GM20431 (cell line): ENCODE results near the gene BSCL2.
"Not testable (repeated sequence)": the region's sequence is repeated elsewhere in the genome, so short reads cannot be mapped to it uniquely, and the experiment has no call there.

ENCODE experiments used
- in situ Hi-C: fragments of 300-500 bp; cut with MseI, MboI; formaldehyde crosslinking; loops from one replicate; pipeline ENCODE4 v1.15.0; 2020; ENCODE audit warnings: low sequenced_read_pairs; ENCODE audit not compliant: unreplicated experiment

The BSCL2 gene

DNA sequence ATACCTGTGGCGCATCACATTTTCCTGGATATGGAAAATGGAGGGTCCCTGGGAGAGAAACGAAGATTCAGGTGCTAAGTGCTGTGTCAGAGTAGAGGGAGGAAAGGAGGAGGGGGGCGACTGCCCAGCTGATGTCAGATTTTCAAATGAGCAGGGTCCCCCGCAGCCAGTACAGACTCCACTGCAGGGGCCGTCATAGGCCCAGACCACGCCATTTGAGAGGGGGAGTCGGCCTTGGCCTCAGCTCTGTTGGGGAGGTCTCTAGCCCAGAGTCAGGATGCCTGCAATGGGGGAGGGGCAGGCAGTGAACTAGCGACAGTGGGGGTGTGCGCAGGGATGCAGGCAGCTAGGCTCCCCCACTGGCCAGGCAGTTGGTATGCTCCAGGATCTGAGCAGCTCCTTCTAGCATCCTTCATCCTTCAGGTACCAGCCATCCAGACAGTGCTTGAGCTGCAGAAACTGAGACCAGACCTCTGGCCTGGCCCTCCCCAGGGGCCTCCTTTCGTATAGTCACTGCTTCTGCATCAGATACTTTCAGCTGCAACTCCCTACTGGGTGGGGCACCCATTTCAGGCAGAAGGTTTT, at the start of gene BSCL2, which contains the start of gene GNG3:
Gene BSCL2, minus strand, starts transcription at position 148 of the 585 bp plus-strand sequence. CDS start 229 bp downstream, outside the sequence.
Gene GNG3, plus strand, starts transcription at position 400 of the 585 bp plus-strand sequence. CDS start 620 bp downstream, outside the sequence.
- in situ Hi-C loops: no loop called here

DNA sequence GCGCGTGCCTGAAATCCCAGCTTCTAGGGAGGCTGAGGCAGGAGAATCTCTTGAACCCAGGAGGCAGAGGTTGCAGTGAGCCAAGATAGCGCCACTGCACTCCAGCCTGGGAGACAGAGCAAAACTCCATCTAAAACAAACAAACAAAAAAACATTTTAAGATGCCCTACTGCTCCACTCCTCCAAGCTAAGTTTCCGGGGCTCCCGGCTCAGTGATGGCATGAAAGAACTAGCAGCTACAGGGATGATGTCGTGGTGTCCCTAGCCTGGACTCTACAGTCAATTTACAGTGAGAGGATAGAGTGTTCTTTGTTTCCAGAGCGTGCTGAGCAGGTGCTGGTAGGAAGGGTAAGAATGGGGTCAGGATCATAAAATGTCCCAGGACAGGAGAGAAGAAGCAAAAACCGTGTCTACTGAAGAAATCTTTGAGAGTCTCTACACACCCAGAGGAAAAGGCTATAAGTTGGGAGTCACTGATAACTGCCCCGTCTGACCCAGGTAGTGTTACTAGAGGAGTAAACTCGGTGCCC, 47.9 kb upstream of the BSCL2 start:
- in situ Hi-C loops: no loop called here

DNA sequence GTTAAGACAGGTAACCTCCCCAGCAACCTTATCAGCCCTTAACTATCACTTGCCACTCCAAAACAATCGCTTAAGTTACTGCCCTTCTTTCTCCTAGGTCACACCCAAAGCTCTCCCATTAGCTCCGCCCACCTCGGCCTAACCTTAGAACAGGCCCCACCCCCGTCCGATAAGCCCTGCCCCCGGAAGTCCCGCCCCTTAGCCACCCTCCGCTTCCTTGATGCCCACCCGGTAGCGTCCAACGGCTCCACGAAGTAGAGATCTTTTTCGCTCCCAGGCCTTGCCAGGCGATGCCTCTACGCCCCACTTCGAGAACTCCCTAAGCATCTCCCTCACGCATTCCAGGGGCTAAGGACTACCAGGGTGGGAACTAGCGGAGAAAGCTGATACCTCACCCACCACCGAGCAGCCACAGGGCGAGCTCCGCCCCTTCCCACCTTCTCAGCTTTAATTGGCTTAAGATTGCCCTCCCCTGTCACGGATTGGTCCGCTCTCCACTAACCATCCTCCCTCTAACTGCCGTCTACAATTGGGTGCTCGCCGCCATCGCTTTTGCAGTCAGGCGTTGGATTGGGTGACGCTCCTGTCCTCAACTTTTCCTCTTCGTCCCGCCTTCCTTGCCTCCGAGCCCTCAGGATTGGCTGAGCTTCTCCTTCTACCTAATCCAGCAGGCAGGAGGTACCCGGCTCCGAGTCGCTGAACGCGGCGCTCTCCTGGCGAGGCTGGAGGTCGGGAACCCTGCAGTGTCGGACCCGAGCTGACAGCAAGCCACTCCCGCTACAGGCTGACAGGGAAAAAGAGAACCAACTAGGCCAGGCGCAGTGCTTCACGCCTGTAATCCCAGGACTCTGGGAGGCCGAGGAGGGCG, 46.7 kb upstream of the BSCL2 start, which contains the start of gene ZBTB3:
Gene ZBTB3, minus strand, starts transcription at position 425 of the 868 bp plus-strand sequence. CDS start 496 bp downstream, outside the sequence.
- in situ Hi-C loops: no loop called here

DNA sequence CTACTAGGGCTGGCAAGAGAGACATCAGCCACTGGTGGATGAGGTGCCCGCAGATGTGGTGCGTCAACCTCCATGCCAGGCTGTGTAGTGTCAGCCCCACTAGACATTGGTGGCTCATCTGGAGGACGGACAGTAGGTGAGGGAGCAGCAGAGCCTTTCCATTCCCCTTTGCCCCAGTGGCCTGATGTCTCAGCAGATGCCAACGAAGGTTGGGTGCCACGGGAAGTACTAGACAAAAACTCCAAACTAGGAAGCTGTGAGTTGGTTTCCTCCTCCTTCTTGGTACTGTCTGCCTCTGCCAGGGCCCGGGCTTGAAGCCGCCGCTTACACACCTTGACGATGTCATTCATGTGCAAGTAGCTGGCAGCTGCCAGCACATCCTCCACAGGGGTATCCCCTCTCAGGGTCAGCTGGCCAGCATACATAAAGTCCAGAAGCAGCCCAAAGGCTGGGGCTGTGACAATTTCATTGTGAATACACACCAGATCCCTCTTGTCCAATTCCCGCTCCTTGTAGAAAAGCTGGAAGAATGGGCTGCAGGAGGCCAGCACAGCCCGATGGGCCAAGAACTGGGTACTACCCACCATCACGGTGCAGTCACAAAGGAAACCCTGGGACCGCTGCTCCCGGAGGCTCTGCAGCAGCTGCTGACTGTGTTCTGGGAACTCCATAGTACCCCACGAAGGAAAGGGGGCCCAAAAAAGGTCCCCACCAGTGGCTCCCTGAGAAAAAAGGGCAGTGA, 45.9 kb upstream of the BSCL2 start:
- in situ Hi-C loops: no loop called here

DNA sequence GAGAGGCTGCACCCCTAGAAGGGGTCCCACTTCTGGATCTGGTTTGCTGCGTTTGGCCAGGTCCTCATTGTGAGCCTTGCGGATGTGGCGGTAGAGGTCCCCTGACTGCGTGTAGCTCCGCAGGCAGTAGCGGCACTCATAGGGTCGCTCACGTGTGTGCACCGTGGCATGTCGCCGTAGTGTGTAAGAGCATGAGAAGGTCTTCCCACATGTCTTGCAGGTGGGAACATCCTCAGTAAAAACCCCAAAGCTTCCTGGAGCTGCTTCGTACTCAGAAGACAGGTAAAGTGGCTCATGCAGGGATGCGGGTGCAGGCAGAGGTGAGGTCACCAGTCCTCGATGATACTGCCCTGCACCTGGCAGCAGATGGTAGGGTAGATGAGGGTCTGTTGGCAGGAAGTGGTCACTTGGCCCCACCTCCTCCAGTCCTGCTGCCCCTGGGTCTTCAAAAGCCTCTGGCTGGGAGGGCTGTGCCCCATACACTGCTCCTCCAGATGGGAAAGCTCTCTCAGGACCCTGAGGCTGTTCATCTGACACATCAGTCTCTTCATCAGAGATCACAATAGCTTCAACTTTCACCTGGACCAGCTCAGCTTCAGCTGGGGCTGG, 45.1 kb upstream of the BSCL2 start:
- in situ Hi-C loops: no loop called here

DNA sequence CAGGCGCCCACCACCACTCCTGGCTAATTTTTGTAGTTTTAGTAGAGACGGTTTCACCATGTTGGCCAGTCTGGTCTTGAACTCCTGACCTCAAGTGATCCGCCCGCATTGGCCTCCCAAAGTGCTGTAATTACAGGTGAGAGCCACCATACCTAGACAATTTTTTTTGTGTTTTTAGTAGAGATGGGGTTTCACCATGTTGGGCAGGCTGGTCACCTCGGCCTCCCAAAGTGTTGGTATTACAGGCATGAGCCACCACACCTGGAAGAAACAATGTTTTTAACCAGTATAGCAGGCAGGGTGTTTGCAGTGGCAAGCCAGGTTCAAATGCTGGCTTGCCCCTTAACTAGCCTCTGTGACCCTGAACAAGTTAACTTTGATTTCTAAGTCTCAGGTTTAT, 42.7 kb upstream of the BSCL2 start:
- in situ Hi-C loops: not testable (repeated sequence)

DNA sequence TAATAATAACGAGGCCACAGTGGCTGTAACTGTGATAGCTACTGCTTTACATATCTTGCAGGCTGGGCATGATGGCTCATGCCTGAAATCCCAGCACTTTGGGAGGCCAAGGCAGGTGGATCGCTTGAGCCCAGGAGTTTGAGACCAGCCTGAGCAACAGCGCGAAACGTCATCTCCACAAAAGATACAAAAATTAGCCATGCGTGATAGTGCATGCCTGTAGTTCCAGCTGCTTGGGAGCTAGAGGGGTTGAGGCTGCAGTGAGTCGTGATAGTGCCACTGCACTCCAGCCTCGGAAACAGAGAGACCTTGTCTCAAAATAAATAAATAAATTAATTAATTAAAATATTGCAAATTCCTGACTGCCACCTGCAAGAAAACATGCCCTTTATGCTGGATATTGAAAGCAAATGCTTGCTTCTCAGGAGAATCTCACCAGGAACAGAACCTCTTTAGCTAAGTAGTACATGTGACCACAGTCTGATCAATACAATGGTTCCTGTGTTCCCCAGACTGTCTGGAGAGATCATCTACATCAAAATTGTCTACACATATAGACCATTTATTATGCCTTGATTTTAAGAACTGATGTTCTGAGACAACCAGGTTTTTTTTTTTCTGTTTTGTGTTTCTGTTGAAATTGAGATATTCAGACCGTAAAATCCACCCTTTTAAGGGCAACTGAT, 40.4 kb upstream of the BSCL2 start:
- in situ Hi-C loops: no loop called here

DNA sequence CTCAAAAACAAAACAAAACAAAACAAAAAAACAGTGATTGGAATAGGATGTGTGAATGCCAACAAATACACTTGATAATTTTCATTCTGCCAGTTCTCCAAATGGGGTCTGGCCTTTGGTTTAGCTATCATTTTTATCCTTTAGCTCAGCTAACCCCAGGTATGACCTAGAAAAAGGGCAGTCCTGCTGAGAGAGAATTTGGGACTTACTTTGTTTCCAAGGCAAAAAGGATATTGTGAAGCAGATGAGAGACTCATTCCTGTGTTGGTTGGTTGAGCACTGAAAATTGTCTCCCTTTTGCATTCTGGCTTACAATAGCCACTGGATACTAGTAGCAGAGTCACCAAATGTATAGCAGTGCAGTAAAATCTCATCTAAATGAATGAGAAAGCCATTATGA, 30.0 kb upstream of the BSCL2 start:
- in situ Hi-C loops: no loop called here

DNA sequence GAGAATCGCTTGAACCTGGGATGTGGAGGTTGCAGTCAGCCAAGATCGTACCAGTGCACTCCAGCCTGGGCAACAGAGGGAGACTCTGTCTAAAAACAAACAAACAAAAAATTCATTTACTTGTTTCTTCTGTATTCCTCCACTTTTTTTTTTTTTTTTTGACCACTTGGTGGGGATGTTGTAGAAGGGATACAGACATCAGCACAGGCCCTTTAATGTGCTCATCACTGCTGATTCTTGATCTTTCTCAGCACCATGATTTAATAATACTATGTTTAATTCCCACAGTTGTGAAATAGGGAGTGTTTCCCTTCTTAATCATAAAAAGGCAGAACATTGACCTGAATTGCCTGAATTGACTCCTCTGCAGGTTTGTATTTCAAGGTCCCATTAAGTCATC, 25.6 kb upstream of the BSCL2 start:
- in situ Hi-C loops: no loop called here

DNA sequence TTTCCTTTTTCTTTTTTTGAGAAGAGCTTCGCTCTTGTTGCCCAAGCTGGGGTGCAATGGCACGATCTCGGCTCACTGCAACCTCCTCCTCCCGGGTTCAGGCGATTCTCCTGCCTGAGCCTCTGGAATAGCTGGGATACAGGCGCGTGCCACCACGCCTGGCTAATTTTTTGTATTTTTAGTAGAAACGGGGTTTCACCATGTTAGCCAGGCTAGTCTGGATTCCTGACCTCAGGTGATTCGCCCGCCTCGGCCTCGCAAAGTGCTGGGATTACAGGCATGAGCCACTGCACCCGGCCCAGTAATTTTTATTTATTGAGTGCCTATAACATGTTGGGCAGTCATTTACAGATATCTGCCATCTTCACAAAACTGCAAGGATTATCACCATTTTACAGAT, 22.9 kb upstream of the BSCL2 start:
- in situ Hi-C loops: not testable (repeated sequence)

DNA sequence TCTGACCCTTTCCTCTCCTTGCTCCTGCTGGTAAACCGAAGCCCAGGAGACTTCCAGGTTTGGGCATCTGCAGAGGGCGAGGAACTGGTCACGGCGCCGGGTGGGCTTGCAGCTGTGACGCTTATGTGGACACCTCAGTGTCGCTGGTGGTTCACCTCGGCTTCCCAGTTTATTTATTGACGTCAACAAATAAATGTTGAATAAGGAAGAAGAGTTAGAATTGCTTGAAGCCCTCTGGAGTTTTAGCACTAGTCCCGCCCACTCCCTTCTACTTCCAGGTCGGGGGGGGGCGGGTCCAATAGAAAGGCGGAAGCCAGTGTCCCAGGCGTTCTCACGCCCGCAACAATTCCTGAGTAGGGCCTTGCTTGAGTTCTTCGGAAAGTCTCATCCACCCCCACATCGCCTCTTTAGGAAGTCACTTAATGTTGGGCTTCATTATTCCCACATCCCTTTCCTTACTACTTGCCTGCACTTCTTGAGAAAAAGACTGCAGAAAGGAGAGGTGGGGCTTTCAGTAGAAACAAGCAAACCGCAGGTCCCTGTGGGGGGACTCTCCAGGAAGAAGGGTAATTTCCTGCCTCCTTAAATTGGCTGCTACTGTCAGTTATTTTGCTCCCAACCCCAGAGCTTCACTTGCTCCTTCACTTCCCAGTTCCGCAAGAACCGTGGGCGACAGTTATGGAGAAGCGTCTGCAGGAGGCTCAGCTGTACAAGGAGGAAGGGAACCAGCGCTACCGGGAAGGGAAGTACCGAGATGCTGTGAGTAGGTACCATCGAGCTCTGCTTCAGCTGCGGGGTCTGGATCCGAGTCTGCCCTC, 21.2 kb upstream of the BSCL2 start, which contains the start of gene TTC9C:
Gene TTC9C, plus strand, starts transcription at position 316 of the 818 bp plus-strand sequence. Its CDS starts 363 bp downstream, at position 679.
- in situ Hi-C loops: no loop called here

DNA sequence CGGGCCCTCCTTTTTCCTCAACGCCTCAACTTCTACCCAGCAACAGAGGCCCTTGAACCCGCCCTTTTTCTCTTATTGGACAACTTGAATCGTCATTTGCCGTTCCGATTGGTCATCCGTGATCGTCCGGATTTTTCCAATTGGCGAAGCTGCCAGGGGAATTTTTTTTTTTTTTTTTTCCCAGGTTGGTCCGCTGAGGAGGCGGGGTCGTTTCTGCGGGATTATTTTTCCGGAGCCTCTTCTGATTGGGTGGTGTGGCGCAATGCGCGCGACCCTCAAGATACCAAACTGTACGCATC, 20.6 kb upstream of the BSCL2 start:
- in situ Hi-C loops: no loop called here

DNA sequence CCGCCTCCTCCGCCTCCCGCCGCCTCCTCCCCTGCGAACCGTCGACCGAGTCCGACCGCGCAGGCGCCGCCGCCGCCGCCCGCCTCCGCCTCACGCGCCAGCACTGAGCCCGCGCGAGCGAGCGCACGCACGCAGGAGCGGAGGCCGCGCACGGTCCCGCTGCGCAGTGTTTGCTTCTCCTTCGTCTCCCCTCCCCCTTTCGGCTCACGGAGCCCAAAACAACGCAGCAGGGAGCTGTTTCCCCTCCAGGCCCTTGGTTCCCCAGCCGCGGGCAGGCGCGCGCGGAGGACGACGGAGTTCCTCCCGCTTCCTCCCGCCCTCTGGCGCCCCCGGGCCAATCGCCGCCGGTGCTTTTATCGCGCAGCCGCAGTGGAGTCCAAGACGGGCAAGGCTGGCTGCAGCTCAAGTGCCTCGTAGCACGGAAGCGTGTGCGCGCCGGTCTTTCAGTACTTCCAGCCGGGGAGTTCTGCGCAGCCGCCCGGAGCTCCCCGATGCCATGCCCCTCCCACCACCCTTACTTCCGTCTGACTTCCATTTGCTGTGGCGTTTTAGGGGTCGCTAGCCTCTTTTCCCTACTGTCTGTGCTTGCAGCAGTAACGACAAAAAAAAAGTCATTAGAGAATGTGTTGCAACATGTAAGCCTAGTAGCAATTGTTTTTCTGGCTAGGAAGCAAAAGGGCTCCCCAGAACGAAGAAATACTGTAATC, 20.1 kb upstream of the BSCL2 start, which contains the start of gene HNRNPUL2:
Gene HNRNPUL2, minus strand, starts transcription at position 293 of the 707 bp plus-strand sequence. CDS start 301 bp downstream, outside the sequence.
- in situ Hi-C loops: no loop called here

DNA sequence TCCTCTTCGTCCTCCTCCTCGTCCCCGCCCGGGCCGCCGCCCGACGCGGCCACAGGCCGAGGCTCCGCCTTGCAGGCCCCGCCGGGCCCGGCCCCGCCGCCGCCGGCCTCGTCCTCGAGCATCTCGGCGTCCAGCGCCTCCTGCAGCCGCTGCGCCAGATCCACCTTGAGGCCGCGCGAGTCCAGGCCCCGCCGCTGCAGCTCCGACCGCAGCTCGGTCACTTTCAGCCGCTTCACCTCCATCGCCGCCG, 19.6 kb upstream of the BSCL2 start:
- in situ Hi-C loops: no loop called here

DNA sequence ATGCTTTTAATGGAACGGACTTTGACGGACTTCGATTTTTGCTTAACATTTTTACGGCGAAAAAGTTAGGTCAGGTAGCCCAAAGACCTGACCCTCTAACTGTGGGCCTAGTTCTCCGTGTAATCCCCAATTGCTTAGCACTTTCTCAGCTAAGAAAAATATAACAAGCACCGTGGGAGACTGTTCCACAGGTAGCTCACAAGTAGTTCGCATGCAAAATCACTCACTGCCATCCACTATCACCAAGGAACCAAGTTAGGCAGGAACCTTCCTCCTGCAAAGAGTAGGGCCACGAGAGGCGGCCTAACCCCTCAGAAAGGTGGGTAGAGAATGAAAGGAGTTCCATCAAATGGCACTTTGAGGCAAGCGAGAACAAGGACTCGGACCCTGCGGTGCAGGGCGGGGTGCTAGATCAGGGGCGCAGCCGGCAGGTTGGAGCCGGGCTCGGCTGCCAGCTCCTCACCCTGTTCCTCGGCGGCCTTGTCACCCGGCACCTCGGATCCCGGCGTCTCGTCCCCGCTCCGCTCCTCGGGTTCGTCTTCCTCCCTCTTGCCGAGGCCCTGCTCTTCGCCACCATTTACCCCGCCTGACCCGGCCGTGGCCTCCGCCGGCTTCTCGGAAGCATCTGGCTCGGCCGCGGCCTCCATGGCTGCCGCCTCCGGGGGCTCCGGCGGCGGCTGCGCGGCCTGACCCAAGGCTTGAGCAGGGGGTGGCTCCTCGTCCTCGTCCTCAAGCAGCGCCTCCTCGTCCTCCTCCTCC, 19.1 kb upstream of the BSCL2 start:
- in situ Hi-C loops: no loop called here

DNA sequence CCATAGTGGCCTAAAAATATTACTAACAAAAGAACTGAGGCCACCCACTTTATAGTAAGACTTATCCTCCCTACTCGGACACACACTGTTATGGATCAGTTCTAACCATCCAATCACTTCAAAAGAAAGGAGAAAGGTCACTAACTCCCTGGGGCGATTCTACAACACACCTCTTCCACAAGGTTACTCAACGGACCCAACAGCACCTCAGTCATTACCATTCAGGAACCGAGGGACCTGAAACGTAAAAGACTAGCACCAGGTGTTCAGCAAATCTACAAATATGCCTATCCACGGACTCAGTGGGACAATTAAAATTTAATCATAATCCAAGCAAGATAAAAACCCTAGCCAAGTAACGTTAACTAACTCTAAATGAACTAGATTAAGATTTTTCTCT, 18.4 kb upstream of the BSCL2 start:
- in situ Hi-C loops: no loop called here

DNA sequence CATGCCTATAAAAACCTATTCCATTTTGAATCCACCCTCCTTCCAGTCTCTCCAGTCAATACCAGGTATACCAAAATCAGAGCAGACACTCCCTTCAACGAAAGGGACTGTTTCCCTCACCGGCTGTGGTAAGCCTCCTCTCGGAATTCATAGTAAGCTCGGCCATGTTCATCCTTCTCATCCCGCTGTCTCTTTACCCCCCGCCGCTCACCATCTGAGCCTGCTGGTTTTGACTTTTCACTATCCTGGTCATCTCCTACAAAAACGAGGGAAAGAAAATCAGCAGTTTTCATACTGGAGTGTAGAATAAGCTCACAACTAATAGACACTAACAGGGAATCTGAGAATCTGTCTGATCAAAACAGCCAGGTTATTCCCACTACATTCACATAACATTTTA, 16.9 kb upstream of the BSCL2 start:
- in situ Hi-C loops: no loop called here

DNA sequence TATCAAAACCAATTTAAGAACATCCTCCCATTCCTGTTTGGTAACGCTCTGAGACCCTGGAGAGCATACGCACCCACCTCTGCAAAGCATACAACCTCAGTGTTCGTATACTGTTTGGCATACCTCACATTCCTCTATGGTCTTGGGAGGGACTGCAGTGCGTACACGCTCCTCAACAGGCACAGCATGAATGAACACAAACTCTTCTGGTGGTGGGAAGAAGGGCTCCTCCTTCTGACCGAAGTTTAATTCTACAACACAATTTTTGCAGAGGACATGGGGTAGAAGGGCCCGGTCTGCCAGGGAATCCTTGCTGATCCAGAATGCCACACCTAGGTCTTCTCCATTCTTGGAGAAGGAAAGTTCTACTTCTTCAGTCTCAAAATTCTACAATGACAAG, 14.8 kb upstream of the BSCL2 start:
- in situ Hi-C loops: no loop called here
